ENCODE measurements around the gene CCKAR. TPM values are rescaled to one million over a fixed set of nuclear protein-coding genes. Genes with fewer than 3 reads are reported as not detected.
"Not testable (repeated sequence)": the region's sequence is repeated elsewhere in the genome, so short reads cannot be mapped to it uniquely, and the experiment has no call there.

The CCKAR gene, protein sequence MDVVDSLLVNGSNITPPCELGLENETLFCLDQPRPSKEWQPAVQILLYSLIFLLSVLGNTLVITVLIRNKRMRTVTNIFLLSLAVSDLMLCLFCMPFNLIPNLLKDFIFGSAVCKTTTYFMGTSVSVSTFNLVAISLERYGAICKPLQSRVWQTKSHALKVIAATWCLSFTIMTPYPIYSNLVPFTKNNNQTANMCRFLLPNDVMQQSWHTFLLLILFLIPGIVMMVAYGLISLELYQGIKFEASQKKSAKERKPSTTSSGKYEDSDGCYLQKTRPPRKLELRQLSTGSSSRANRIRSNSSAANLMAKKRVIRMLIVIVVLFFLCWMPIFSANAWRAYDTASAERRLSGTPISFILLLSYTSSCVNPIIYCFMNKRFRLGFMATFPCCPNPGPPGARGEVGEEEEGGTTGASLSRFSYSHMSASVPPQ
- 0.49 TPM for total RNA-seq

DNA sequence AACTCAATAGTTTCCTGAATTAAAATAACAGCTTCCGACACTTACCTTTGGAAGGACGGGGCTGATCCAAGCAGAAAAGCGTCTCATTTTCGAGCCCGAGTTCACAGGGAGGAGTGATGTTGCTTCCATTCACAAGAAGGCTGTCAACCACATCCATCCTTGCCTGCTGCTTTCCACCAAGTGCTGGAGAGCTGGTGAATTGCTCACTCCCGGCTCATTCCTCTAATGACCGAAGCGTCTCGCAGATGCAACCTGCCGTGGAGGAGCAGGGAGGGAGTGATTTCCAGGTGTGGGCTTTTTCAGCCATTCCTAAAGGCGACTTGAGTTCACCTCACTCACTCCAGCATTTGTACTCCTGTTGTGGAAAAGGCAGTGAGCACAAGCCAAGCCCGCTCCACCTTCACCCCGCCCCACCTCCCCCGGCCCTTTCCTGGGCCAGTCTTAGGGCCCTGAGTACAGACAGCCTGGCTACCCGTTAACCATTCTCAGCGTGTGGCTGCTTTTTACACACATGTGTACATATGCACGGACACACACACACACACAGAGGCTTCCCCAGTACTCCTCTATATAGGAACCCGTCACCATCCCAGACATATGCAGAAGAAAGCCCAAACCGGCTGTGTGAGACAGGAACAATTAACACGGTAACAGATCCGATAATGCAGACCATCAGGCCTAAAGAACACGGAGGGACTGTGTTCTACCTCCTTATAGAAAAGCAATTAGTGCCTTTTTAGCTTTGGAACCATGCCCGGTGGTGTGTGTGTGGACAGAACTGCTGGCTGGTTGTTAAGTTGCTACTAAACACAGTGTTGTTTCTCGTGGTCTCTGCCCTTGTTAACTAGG is at the start of gene CCKAR:
Gene CCKAR (minus strand): TSS at position 374 of the 849 bp plus-strand sequence. CDS start 217 bp downstream, at position 157.
- no peak for DNase-seq

DNA sequence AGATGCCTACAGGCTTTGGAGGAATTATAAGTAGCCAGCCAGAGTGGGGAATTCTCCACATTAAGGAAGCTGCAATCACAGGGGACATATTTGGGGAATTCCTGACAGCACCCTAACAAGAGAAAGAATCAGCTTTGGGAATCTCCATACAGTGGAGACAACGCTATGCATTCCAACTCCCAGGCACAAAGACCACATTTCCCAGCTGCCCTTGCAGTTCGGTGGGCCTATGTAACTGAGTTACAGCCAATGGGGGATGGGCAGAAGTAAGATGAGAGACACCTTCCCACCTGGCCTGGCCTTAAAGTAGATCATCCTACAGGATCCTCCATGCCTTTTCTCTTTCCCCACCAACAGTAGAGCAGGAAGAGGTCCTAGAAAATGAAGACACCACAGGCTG is 43.4 kb upstream of the CCKAR start:
- no peak for DNase-seq

DNA sequence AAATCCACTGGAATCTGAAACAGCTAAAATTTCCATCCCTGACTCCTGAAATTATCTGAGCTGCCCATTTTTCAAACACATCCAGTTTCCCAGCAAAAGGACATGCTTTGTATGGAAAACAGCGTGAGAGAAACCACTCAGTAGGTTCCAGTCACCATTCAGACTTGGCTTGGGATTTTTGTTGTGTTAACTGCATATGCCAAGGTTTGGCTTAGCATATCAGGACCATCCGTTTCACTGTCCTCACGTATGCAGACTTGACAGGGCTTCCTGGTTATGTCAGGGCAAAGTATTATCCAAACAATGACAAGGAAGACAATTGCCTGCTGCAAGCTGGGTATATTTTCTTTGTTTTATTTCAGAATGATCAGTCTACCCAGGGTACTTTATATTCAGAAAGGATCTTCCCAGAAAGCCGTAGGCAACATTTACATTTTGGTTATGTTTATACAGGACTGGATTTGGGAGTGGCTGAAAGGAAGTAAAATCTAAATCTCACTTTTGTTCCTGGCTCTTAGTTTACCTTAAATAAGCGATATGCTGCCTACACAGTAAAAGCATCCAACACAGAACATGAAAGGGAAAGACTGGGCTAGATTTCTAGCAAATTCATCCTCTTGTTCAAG is 41.3 kb upstream of the CCKAR start:
- DNase-seq: no peak

DNA sequence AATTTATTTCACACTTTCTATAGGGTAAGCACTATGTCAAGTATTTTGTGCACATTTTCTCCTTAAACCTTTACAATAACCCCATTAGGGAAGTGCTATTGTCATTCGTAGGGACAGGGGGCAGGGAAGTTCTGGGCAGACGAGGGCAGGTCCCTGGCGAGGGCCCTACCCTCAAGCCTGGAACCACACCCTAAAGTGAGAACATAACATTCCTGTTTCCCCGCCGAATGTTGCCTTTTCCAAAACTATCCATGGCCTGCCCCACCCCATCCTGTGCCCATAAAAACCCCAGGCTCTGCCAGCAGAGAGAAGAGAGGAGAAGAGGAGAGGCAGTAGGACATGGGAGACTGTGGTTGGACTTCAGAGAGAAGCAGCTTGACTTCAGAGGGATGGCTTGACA is 39.8 kb upstream of the CCKAR start:
- DNase-seq: no peak

DNA sequence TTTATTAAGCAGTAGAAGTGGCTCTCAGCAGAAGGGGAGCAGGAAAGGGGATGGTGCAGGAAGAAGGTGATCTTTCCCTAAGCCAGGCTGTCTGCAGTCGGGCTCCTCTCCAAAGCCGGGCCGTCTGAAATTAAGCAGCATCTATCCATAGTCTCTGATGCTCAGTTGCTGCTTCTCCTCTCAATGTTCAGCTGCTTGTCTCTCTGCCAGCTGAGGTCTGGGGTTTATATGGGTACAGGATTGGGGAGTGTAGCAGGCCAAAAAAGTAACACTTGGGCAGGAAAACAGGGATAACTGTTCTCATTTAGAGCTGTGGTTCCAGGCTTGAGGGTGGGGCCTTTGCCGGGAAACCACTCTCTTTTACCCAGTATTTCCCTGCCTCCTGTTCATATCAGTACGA is 39.2 kb upstream of the CCKAR start:
- no peak for DNase-seq

DNA sequence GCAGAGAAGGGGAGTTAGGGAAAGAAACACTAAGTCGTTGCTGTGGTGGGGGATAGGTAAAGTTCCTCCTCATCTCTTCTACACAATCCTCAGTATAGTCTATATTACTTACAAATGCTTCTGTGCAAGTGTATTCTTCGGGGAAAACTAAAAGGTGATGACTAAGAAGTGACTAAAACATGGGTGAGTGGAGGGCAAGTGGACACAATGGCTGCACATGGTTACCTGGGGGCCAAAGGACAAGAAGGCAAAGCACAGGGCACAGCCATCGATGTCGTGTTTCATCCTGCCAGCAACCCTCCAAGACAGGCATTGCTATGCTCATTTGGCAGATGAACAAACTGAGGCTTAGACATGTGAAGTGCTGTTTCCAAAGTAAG is 35.5 kb upstream of the CCKAR start:
- no peak for DNase-seq

DNA sequence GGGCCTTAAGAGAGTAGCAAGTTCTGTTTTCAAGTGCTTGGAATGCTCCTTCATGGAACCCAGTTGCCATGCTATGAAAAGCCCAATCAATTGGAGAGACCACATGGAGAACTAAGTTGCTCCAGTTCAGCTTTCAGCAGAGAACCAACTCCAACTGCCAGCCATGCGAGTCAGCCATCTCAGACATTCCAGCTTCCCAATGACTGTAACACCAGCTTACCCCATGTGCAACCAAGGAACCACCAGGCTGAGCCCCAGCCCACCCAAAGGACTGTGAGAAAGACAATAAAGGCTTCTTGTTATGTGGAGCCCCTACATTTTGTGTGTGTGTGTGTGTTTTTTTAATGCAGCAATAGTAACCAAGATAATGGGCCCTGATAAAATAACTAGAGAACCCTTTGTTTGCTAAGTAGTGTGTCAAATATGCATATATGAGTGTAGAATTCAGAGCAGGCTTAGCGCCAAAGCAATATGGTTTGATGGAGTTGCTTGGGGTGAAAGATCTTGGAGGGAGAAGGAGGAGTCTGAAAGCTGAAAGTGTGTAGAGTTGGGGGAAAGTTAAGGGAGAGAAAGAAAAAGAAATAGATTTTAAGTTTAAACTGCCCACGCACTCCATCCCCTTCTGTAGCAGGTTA is 35.0 kb upstream of the CCKAR start:
- DNase-seq: no peak

DNA sequence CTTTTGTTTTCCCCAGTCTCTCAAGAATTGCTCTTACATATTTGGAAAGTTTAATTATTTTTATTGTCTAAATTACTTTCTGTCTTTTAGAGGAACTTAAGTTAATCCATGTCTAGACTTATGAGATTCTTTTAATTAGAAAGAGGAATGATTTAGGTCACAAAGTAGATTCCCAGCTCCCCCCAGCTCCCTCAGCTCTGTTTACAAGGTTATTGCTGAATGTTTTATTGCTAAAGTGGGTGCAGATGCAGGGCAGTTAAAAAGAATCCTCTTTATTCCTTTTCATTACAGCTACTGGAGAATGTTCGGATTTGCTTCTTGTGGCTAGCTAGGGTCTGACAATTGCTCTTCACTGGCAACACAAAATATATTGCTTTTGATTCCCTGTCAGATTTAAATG is 33.7 kb upstream of the CCKAR start:
- DNase-seq: no peak

DNA sequence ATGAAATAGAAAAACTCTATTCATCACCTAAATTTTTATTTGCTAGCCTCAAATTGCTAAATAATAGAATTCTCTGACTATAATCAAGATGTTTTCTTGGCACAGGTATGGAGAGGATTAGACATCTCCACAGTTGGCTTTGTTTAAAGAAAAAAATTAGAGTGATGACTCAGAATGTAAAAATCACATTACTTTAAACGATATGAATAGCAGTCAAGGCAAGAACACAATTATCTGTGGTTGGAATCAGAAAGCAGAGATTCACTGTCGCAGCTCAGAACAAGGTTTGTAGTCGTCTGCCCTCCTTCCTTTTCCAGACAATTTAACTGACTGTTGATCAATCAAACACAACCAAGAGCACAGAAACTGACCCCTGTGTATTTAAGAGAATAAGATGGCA is 32.2 kb upstream of the CCKAR start:
- no peak for DNase-seq

DNA sequence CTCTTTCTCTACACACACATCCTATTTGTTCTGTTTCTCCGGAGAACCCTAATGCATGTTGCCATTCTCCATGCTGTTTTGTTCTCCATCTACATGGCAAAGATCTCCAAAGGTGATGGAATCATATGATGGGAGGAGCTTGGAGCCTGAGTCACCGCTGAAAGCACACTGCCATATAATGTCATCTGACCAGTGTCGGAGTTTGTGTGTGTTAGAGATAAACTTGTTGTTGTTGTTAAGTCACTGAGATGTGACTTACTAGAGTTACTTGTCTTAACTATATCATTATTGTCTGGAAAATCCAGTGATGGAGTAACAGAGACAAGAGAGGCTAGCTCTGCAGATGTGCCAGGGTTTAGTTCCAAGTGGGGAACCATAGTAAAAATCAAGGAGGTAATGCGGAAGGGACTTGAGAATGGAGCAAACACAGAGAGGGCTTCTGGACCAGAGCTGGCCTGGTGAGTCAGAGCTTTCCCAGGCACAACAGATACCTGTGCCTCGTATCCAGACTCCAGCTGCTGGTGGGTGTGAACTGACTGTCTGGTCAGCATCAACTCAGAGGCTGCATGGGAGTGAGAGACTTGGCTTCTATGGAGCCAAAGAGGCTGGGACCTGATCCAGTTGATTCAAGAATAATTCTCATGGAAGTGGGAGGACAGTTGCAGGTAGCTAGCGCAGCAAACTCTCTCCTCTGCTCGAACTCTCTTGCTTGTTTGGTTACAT is 30.6 kb upstream of the CCKAR start:
- DNase-seq: no peak

DNA sequence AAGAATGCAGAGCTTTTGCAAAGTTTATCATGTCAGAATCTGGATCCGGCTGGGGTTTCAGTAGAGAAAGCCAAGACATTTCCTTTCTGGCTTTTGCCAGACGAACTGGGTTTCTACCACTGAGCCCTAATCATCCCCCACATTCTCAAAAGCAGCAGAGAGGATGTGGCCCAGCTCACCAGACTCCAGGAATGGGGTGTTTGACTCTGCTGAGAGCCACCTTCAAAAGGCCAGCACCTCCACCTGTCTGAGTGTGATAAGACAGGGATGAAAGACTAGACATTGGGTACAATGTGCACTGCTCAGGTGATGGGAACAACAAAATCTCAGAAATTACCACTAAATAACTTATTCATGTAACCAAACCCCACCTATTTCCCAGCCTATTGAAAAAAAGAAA is 25.7 kb upstream of the CCKAR start:
- DNase-seq: no peak

DNA sequence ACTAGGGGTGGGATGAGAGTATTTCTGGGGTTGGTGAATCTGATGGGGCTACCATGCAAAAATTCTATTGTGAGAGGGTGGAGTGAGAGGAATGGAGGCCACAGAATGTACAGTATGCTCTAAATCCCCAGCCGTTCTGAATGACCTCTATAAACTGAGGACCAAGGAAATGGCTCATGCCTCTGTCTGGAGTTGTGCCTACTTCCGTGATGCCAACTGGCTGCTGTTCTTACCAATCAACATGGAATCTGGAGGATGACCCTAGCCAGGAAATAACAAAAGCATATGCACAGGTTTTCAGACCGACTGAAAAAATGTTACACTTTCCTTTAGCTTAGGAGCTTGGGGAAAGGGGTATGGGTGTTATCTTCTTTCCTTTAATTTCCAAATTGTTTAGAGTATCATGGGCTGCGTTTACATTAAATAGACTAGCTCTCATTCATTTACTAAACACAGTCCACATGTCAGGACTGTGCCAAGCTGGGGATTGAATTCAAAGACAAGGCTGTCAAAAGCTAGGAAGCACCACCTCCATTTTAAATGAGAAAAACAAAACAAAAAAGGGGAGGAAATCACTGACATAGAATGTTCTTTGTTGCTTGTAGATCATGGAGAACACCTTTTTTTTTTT is 20.2 kb upstream of the CCKAR start:
- no peak for DNase-seq

DNA sequence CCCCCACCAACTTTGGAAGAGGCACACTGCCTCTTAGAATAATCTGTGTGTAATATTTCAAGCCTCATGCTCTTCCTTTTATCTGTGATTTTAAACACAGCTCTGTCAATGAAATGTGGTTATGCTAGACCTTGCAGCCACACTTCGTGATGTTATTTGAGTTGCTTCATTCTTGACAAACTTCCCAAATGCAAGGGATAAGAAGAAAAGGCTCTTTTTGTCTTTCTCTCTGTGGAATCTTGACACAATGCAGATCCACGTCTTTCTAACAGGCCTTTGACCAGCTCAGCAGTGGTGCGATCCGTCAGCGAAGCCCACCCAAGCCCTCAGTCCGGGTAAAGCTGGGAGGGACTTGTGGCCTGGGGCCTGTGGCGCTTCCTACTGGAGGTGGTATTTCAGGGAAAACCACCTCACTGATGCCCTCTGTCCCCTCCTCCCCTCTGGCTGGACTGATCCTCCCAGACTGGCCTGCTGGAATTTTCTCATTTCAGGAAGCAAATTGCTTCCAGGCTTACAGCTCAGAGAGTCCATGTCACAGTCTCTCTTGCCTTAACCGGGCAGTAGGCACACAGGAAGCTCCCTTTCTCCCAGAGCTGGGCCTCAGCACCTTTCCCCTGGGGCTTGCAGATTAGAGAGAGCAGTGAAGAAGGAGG is 19.5 kb upstream of the CCKAR start:
- DNase-seq: no peak

DNA sequence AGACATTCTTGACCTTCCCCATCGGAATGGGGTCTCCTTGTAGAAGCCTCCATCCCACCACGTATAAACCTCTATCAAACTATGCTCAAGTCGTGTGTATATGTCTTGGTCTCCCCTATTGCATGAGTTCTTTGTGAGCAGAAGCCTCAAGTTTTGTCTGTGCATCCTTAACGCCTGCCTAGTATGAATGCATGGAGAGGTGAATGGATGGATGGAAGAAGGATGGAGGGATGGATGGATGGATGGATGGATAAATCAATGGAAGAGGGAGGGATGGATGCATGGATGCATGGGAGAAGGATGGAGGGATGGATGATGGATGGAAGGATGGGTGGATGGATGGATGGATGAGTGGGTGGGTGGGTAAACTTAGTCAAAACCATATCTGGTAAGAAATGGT is 17.0 kb upstream of the CCKAR start:
- no peak for DNase-seq

DNA sequence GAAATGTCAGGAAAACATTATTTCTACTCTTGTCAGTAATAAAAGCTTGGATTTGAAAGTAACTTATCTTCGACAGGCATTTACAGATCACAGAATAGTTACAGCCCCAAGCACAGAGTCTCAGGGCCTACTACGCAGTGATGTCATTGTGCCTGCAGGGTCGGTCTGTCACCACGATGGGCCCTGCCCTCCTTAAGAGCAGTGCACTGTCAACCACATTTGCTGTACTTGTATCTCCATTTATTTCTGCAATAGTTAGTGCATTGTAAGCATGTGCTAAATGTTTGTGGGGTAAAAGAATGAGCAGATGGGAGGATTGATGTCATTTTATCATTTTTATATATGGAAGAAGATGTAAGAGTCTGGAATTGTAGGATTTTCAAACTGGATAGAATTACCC is 13.6 kb upstream of the CCKAR start:
- DNase-seq: peak; percentile 34

DNA sequence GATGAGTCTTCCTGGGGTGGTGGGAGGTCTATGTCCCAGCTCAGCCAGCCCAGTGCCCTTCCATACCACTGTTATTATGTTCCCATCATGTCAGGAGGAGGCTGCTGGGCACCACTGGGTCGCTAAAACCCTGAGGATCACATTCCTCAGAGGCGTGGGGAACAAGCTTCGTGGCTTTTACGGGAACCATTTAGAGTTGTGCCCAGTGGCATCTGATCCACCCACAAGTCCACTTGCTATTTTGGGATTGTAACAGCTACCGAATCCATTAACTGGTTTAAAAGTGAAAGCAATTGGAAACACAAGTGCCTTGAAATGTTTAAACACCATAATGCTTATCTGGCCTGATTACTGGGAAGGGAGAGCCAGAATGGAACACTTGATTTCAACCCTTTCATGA is 13.1 kb upstream of the CCKAR start:
- no peak for DNase-seq

DNA sequence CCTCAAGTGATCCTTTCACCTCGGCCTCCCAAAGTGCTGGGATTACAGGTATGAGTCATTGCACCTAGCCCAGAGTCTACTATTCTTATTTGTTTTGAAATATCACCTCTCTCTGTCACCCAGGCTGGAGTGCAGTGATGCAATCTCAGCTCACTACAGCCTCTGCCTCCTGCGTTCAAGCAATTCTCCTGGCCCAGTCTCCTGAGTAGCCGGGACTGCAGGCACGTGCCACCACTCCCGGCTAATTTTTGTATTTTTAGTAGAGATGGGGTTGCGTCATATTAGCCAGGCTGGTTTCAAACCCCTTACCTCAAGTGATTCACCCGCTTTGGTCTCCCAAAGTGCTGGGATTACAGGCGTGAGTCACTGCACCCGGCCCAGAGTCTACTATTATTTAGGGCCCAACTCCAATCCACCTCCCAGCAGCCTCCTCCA is 10.3 kb upstream of the CCKAR start:
- DNase-seq: not testable (repeated sequence)

DNA sequence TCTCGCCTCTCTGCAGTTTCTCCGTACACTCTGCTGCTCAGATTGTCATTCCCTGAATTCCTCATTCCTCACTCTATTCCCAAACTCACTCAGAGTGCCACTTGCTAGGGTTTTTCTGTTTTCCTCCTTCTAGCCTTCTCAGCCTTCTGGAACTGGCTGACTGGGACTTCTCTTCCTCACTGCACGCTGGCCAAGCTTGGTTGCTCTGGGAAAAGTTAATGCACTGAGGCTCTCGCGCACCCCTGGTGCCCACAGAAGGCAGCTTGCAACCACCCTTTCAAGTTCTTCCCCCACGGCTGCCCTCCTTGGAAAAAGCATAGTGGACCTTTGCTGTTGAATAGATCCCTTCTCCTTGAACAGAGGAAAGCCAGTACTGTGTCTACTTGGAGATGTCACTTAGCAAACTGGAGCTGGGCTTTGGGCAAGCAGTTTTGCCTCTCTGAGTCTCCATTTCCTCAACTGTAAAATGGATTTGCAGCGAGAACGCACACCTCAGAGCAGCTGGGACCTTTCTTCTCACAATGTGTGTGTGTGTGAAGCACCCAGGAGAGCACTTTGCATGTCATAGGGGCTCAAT is 6.0 kb upstream of the CCKAR start:
- no peak for DNase-seq

DNA sequence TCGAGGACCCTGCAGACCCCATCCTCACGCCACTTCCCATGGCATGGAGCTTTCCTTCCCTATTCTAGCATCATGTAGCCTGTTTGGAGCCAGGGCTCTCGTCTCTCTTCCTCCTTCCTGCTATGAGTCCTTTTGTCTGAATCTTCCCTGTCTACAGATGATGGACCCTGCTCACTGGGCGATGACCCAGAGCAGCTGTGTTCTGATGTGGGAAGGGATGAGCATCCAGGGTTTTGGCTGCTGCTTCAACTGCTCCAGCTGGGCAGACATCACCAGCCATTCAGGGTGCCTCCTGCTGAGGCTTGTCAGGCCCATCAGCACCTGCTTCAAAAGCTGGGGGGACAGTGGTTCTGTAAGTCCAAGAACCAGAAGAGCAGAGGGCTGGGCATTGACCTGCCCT is 3.2 kb upstream of the CCKAR start:
- no peak for DNase-seq

DNA sequence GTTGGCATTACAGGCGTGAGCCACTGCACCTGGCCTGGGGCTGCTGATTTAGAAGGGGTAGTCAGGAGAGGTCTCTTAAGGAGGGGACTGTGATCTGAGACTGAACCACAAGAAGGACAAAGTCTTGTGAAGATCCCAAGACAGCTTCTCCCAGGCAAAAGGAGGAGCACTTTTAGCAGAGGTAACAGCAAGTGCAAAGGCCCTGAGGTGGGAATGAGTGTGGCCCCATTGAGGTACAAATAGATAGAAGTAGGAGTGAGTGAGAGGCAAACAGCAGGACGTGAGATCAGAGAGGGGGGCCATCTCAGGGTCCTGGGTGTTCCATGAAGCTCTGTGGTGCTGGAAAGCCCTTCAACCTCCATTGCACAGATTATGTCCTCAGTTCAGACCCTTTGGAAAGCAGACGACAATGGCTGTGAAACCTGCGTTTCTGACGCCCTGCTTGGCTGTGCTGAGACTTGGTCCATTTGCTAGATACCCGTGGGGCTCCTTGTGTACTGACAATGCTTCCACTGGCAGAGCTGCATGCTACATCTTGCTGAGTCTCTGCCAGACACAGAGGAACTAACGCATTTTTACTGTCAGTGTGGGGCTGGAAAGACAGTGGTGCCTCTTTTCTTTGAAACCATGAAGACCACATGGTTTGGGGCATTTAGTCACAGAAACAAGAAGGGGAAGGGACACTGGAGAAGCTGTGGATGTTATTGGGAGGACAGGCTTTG is 1.3 kb upstream of the CCKAR start:
- DNase-seq: no peak

Measured in skin of body (tissue), 2 donors.